K562 treated with DMSO at 1 percent for 4 hours (cell line): Measurements from ENCODE around the gene ERICH2. TPM values are rescaled to one million over a fixed set of nuclear protein-coding genes. Genes with fewer than 3 reads are reported as not detected.

Source experiments
- total RNA-seq: library from RNA; unstranded; fragments of 300-600 nt; gene quantifications from 2 replicates; pipeline ENCODE4 v1.2.3, GENCODE V29; 2022; ENCODE audit not compliant: insufficient read depth

ERICH2 gene
- 6.5 and 13.3 TPM in 2 replicates for total RNA-seq

DNA sequence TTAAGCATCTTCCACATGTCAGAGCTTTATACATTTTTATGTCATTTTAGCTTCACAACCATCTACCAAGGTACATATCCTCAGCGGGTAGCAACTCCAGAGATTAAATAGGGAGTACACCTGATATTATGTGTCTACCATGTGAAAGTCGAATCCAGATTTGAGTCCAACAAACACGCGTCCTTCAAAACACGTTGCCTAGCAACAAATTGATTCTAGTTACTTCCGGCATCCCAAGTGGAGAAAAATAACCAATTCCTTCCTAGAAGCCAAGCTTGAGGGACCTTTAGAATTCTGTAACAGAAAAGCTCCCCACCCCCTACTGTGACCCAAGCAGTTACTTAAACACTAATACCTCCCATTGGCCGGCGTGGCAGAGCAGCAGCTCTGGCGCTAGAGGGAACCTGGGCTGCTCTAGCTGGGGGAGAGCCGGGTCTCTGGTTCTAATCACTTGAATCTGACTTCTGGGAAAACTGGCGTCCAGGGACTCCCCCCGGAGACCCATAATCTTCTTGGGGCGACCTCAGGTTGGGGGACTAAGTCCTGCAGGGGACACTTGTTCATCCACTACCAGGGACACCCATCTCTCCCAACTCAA, at the start of gene ERICH2:
ERICH2 (plus strand) TSS at position 371 of the 598 bp plus-strand sequence. CDS start 304 bp downstream, outside the sequence.

GRCh38 chr2:170816504-170817092, 46.4 kb downstream of the ERICH2 start, which contains the start of gene GAD1:
GAD1 (plus strand) TSS chr2:170816887; CDS start chr2:170818592, 1,705 bp downstream.

Other genes starting within 250 kb of the ERICH2 start
- 4.7 and 5.8 TPM in 2 replicates for gene SP5, start 55.0 kb upstream of the ERICH2 start, total RNA-seq
- gene GAD1, start 46.5 kb downstream of the ERICH2 start, total RNA-seq = 23.0 and 23.4 TPM in 2 replicates
- 93.6 and 113 TPM in 2 replicates for gene GORASP2, start 158.9 kb downstream of the ERICH2 start, total RNA-seq